Sigmoid colon (tissue), 4 donors: ENCODE results near the gene ANTXR2.

Source experiments
- CTCF ChIP-seq, 4 experiments: fragments of 450-650 bp in 3 of 4; fragments of 200-600 bp in 1 of 4; IDR thresholded peaks; one replicate each; pipeline ENCODE4 v1.5.1; 2016 to 2019; ENCODE audit warnings: antibody characterized with exemption in 4 of 4, mild to moderate bottlenecking in 3 of 4, moderate library complexity in 2 of 4
- EP300 ChIP-seq, 4 donors: sonication (generic); formaldehyde crosslinking; IDR thresholded peaks; one replicate each; pipeline ENCODE4 v1.6.1; 2017; ENCODE audit warnings: antibody characterized with exemption in 4 of 4
- POLR2A ChIP-seq, 2 donors: fragments of 450-650 bp; IDR thresholded peaks; one replicate each; pipeline ENCODE4 v1.6.1; 2016; ENCODE audit warnings: antibody characterized with exemption in 2 of 2, mild to moderate bottlenecking in 2 of 2, moderate library complexity in 2 of 2
- POLR2AphosphoS5 ChIP-seq, 4 donors: sonication (generic); formaldehyde crosslinking; IDR thresholded peaks; one replicate each; pipeline ENCODE4 v1.6.1; 2017; ENCODE audit warnings: antibody characterized with exemption in 4 of 4

GRCh38 chr4:80103629-80104028 lies 30.6 kb upstream of the ANTXR2 start:
- TF ChIP-seq POLR2AphosphoS5 (IDR thresholded peaks at IDR 0.05) (no peak), CTCF (IDR thresholded peaks at IDR 0.05) (no peak), POLR2A (IDR thresholded peaks at IDR 0.05) (no peak), EP300 (IDR thresholded peaks at IDR 0.05) (no peak)
